Measurements from ENCODE around the gene SELENOO. TPM values are rescaled to one million over a fixed set of nuclear protein-coding genes. Genes with fewer than 3 reads are reported as not detected.
A peak's percentile ranks its signal among the peaks of the same experiment; 100 is the strongest.

Gene SELENOO
- total RNA-seq, 1 experiment from 2014 or later, result 27.0 TPM

- DNase-seq (ENCODE audit: low spot score), result no peak
- Mint-ChIP-seq H3K4me3 (peak overlapping the region; percentile 99), H3K9me3 (no peaks in the 10 kb centered on the region), H3K36me3 (0 out of 2 replicates have a peak, but pooled peaks cover 2% of the 10 kb centered on the region), H3K27me3 (ENCODE audit: low read depth) (no peaks in the 10 kb centered on the region; the same call in 1 of the 2 replicates), H3K4me1 (peaks cover 19% of the 10 kb centered on the region), H3K27ac (peak overlapping the region; percentile 99)
- CTCF ChIA-PET, result interaction anchor here (2.0 kb wide), 1 partner anchor 96 kb away, joined by 5 read pairs; no protein-coding TSS in a partner anchor
- ATAC-seq, result peak; percentile 10
- TF ChIP-seq IRF1 (CRISPR knock-in tag; IDR thresholded peaks at IDR 0.05) (0 out of 2 replicates have a peak, but pooled peaks have one; percentile 28), TP53 (CRISPR knock-in tag; IDR thresholded peaks at IDR 0.05) (no peak)
- POLR2A ChIA-PET, result no interaction called here
Measured at GRCh38 chr22:50245214-50246072, 44.6 kb downstream of the SELENOO start.

GRCh38 chr22:50246242-50247175 is 45.7 kb downstream of the SELENOO start:
- ChIA-PET POLR2A (no interaction called here), CTCF (interaction anchor here (2.0 kb wide), 1 partner anchor 95 kb away, joined by 5 read pairs; no protein-coding TSS in a partner anchor)
- no peaks in the 10 kb centered on the region; the same call in 1 of the 2 replicates for H3K27me3 Mint-ChIP-seq (ENCODE audit: low read depth)
- peaks cover 19% of the 10 kb centered on the region for H3K4me1 Mint-ChIP-seq
- no peak overlapping the region for H3K27ac Mint-ChIP-seq
- TF ChIP-seq RELA (CRISPR knock-in tag; IDR thresholded peaks at IDR 0.05; ENCODE audit: borderline replicate concordance) (no peak), E2F4 (CRISPR knock-in tag; IDR thresholded peaks at IDR 0.05; ENCODE audit: borderline replicate concordance, low read depth) (no peak), TEAD1 (CRISPR knock-in tag; IDR thresholded peaks at IDR 0.05) (no peak), NFE2L1 (CRISPR knock-in tag; IDR thresholded peaks at IDR 0.05) (no peak), FOXP1 (CRISPR knock-in tag; IDR thresholded peaks at IDR 0.05; ENCODE audit: borderline replicate concordance) (no peak), FOXJ3 (CRISPR knock-in tag; IDR thresholded peaks at IDR 0.05; ENCODE audit: borderline replicate concordance) (no peak), SMAD3 (CRISPR knock-in tag; IDR thresholded peaks at IDR 0.05; ENCODE audit: borderline replicate concordance) (no peak), USF1 (CRISPR knock-in tag; IDR thresholded peaks at IDR 0.05) (no peak), NFYB (CRISPR knock-in tag; conservative IDR thresholded peaks at IDR 0.05; ENCODE audit: low read depth) (no peak), GABPB1 (CRISPR knock-in tag; IDR thresholded peaks at IDR 0.05) (no peak)
- H3K4me3 Mint-ChIP-seq, result peak overlapping the region; percentile 63
- no peak for ATAC-seq
- no peak for DNase-seq (ENCODE audit: low spot score)
- 0 out of 2 replicates have a peak, but pooled peaks cover 2% of the 10 kb centered on the region for H3K36me3 Mint-ChIP-seq
- H3K9me3 Mint-ChIP-seq, result no peaks in the 10 kb centered on the region

- ChIA-PET CTCF (interaction anchor here (0.5 to 1.0 kb wide), 3 partner anchors 11 to 51 kb away, joined by 4 to 6 read pairs (median 6); no protein-coding TSS in a partner anchor), POLR2A (no interaction called here)
- peak; percentile 80 for DNase-seq (ENCODE audit: low spot score)
- Mint-ChIP-seq H3K36me3 (0 out of 2 replicates have a peak, but pooled peaks cover 2% of the 10 kb centered on the region), H3K9me3 (no peaks in the 10 kb centered on the region), H3K4me1 (peaks cover 15% of the 10 kb centered on the region), H3K4me3 (peak overlapping the region; percentile 45), H3K27me3 (ENCODE audit: low read depth) (no peaks in the 10 kb centered on the region; the same call in 1 of the 2 replicates), H3K27ac (no peak overlapping the region)
- peak; percentile 14 for ATAC-seq
- no peak for TF ChIP-seq ZSCAN18 (CRISPR knock-in tag; IDR thresholded peaks at IDR 0.05)
- TF ChIP-seq E2F4 (CRISPR knock-in tag; IDR thresholded peaks at IDR 0.05; ENCODE audit: borderline replicate concordance, low read depth), result no peak
- no peak for TF ChIP-seq FOXP4 (CRISPR knock-in tag; IDR thresholded peaks at IDR 0.05)
- TF ChIP-seq TEAD1 (CRISPR knock-in tag; IDR thresholded peaks at IDR 0.05), result no peak
- TF ChIP-seq PRRX2 (CRISPR knock-in tag; IDR thresholded peaks at IDR 0.05), result no peak
- TF ChIP-seq ZNF138 (CRISPR knock-in tag; conservative IDR thresholded peaks at IDR 0.05), result no peak
- peak; percentile 81; the same call in 1 of the 2 replicates for TF ChIP-seq ZBTB21 (CRISPR knock-in tag; IDR thresholded peaks at IDR 0.05; ENCODE audit: borderline replicate concordance)
- 0 out of 2 replicates have a peak, but pooled peaks have one; percentile 25 for TF ChIP-seq MAX (CRISPR knock-in tag; IDR thresholded peaks at IDR 0.05)
- no peak for TF ChIP-seq NR2C2 (CRISPR knock-in tag; IDR thresholded peaks at IDR 0.05)
- TF ChIP-seq TCF7 (CRISPR knock-in tag; IDR thresholded peaks at IDR 0.05; ENCODE audit: low read depth), result no peak
Measured at GRCh38 chr22:50247748-50248147, 46.9 kb downstream of the SELENOO start.

All from WTC11 (cell line).